Upper lobe of left lung (tissue), 6 donors: Measurements from ENCODE around the gene LDLRAD3. TPM values are rescaled to one million over a fixed set of nuclear protein-coding genes. Genes with fewer than 3 reads are reported as not detected.
A peak's percentile ranks its signal among the peaks of the same experiment; 100 is the strongest.

Experiments
- ATAC-seq, 2 donors: fragments of 200-7000 bp; cut with Tn5 transposase; one replicate each; pipeline ENCODE4 v1.9.1; 2022; ENCODE audit warnings: mild to moderate bottlenecking in 2 of 2, moderate library complexity in 2 of 2; ENCODE audit not compliant: low FRiP score in 2 of 2
- DNase-seq, 2 donors: peaks; one replicate each; pipeline ENCODE4 v3.0.0-alpha.2; 2019 to 2020
- H3K27ac ChIP-seq, 4 donors: fragments of 200-600 bp; sonication (generic); one replicate each; pipeline ENCODE4 v1.5.1; 2016 to 2019
- H3K27me3 ChIP-seq, 4 donors: fragments of 200-600 bp; sonication (generic); one replicate each; pipeline ENCODE4 v1.5.1; 2017 to 2019
- H3K36me3 ChIP-seq, 4 donors: fragments of 200-600 bp; sonication (generic); one replicate each; pipeline ENCODE4 v1.5.1; 2016 to 2019
- H3K4me1 ChIP-seq, 4 donors: fragments of 200-600 bp; sonication (generic); one replicate each; pipeline ENCODE4 v1.5.1; 2018 to 2019
- H3K4me3 ChIP-seq, 4 donors: fragments of 200-600 bp; sonication (generic); one replicate each; pipeline ENCODE4 v1.5.1; 2017 to 2019; ENCODE audit warnings: mild to moderate bottlenecking in 2 of 4, moderate library complexity in 1 of 4
- H3K9me3 ChIP-seq, 4 donors: fragments of 200-600 bp; sonication (generic); one replicate each; pipeline ENCODE4 v1.5.1; 2018 to 2019
- EP300 ChIP-seq, 4 donors: sonication (generic); formaldehyde crosslinking; IDR thresholded peaks; one replicate each; pipeline ENCODE4 v1.5.1; 2017; ENCODE audit warnings: antibody characterized with exemption in 4 of 4, control low read depth in 2 of 4
- POLR2A ChIP-seq, 4 donors: fragments of 450-650 bp; IDR thresholded peaks; one replicate each; pipeline ENCODE4 v1.5.1; 2016 to 2017; ENCODE audit warnings: antibody characterized with exemption in 4 of 4, mild to moderate bottlenecking in 2 of 4
- POLR2AphosphoS5 ChIP-seq, 2 donors: sonication (generic); formaldehyde crosslinking; IDR thresholded peaks; one replicate each; pipeline ENCODE4 v1.5.1; 2017; ENCODE audit warnings: antibody characterized with exemption in 2 of 2
- WGBS, 2 donors: methylation state at CpG; one replicate each; pipeline ENCODE4 v1.1.5; 2017 to 2018; 5-methylcytosine and 5-hydroxymethylcytosine counted together
- total RNA-seq, 6 donors: library from RNA; depleted of rRNA in 4 of 6; stranded (reverse); fragments of >200 nt in 4 of 6; gene quantifications; one replicate each; pipeline versions ENCODE4 v1.1.0 to v1.2.1, GENCODE V29; 2016 to 2021
- TF ChIP-seq, protein P1 (sequence below), 6 experiments: fragments of 450-650 bp in 4 of 6; fragments of 200-600 bp in 2 of 6; sonication (generic) in 2 of 6; IDR thresholded peaks; one replicate each; pipeline ENCODE4 v1.5.1; 2016 to 2019; ENCODE audit warnings: antibody characterized with exemption in 6 of 6
- donor health status: DM: no; HTN: no; CAD: no; lungs with moderate emphysema.
- donor health status: DM: no; HTN: yes; CAD: no; lungs with severe emphysema.

LDLRAD3 gene
- total RNA-seq, 6 donors from 2014 or later, result 4.4 to 16.8 (median 7.4) TPM

DNA sequence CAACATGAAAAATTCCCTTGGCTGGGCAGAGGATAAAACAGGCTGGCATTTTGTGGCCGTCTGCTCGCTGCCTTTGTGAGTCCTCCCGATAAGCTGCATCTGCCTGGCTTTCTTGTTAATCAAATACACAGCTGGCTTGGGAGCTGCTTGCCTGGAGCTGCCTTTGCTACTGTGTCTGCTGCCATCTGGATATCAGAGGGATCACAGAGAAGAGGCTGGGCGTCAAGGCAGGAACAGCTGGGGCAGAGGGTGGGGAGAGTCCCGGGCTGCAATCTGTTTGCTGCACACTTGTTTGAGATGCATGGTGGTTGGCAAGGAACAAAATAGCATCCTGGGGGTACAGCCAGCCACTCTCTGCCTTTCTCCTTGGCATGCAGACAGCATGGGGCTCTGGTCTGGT is 309.4 kb downstream of the LDLRAD3 start:
- Histone ChIP-seq H3K27me3 (no peaks in the 10 kb centered on the region), H3K27ac (no peak overlapping the region), H3K9me3 (peaks cover 0 to 5% (median 0%) of the 10 kb centered on the region in 4 donors), H3K4me3 (no peak overlapping the region), H3K36me3 (no peaks in the 10 kb centered on the region), H3K4me1 (no peaks in the 10 kb centered on the region)
- TF ChIP-seq EP300 (IDR thresholded peaks at IDR 0.05), result no peak
- TF ChIP-seq, protein P1, sequence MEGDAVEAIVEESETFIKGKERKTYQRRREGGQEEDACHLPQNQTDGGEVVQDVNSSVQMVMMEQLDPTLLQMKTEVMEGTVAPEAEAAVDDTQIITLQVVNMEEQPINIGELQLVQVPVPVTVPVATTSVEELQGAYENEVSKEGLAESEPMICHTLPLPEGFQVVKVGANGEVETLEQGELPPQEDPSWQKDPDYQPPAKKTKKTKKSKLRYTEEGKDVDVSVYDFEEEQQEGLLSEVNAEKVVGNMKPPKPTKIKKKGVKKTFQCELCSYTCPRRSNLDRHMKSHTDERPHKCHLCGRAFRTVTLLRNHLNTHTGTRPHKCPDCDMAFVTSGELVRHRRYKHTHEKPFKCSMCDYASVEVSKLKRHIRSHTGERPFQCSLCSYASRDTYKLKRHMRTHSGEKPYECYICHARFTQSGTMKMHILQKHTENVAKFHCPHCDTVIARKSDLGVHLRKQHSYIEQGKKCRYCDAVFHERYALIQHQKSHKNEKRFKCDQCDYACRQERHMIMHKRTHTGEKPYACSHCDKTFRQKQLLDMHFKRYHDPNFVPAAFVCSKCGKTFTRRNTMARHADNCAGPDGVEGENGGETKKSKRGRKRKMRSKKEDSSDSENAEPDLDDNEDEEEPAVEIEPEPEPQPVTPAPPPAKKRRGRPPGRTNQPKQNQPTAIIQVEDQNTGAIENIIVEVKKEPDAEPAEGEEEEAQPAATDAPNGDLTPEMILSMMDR (IDR thresholded peaks at IDR 0.05), result no peak
- TF ChIP-seq POLR2A (IDR thresholded peaks at IDR 0.05), result no peak
- TF ChIP-seq POLR2AphosphoS5 (IDR thresholded peaks at IDR 0.05), result no peak
- ATAC-seq (no peak), DNase-seq (no peak)
- 58 to 60% methylated on average over 5 of the region's 5 CpGs for WGBS, 2 donors

DNA sequence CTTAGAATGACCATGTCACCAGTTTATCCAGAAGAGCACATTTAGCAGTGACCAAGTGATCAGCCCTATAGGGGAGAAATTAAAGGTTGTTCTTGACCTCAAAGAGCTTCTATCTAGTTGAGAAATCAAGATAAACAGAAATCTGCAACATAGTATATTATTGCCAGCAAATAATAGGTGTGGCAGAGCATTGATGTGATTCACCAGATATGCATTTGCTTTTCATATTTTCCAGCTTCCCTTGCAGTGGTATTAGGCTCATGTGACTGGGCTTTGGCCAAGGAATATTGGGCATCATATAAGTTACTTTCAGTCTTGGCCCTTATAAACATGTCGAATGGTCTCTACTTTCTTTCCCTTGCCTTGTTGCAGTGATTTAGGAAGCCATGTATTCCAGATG is 310.9 kb downstream of the LDLRAD3 start:
- no peak overlapping the region for H3K4me3 ChIP-seq
- H3K4me1 ChIP-seq, result peaks cover 0 to 7% (median 0%) of the 10 kb centered on the region in 4 donors
- 88 to 100% methylated on average over 1 of the region's 1 CpG for WGBS, 2 donors
- no peak for TF ChIP-seq POLR2AphosphoS5 (IDR thresholded peaks at IDR 0.05)
- TF ChIP-seq, protein P1 (IDR thresholded peaks at IDR 0.05), result no peak
- TF ChIP-seq EP300 (IDR thresholded peaks at IDR 0.05), result no peak
- no peak for TF ChIP-seq POLR2A (IDR thresholded peaks at IDR 0.05)
- H3K36me3 ChIP-seq, result no peaks in the 10 kb centered on the region
- ATAC-seq, result no peak
- H3K27me3 ChIP-seq, result no peaks in the 10 kb centered on the region
- H3K27ac ChIP-seq, result no peak overlapping the region
- H3K9me3 ChIP-seq, result peaks cover 0 to 5% (median 0%) of the 10 kb centered on the region in 4 donors
- no peak for DNase-seq

DNA sequence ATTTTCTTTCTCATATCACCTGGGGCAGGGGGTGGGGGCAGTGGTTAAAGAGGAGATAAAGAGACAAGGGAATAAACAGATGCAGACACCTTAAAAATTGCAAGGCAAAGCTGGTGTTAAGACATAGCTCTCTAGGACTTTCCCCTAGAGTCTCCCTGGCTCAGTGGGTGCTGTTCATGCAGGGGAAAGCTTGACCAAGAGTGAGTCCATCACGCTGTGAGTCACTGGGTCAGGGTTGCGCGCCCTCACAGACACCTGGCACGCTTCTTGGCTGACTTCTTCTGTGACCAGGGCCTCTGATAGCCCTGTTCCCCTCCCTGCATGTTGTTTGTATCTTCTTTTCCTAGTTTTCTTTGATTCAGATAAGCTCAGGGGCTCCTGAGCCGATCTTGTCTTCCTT is 313.5 kb downstream of the LDLRAD3 start:
- no peak for ATAC-seq
- Histone ChIP-seq H3K27me3 (no peaks in the 10 kb centered on the region), H3K4me3 (no peak overlapping the region), H3K9me3 (peaks cover 0 to 5% (median 0%) of the 10 kb centered on the region in 4 donors), H3K36me3 (no peaks in the 10 kb centered on the region), H3K27ac (no peak overlapping the region), H3K4me1 (peaks cover 0 to 7% (median 0%) of the 10 kb centered on the region in 4 donors)
- TF ChIP-seq POLR2A (IDR thresholded peaks at IDR 0.05), result no peak
- TF ChIP-seq, protein P1 (IDR thresholded peaks at IDR 0.05), result no peak
- TF ChIP-seq POLR2AphosphoS5 (IDR thresholded peaks at IDR 0.05), result no peak
- no peak for TF ChIP-seq EP300 (IDR thresholded peaks at IDR 0.05)
- WGBS, 2 donors, result 54 to 68% methylated on average over 5 of the region's 5 CpGs
- DNase-seq, result no peak

DNA sequence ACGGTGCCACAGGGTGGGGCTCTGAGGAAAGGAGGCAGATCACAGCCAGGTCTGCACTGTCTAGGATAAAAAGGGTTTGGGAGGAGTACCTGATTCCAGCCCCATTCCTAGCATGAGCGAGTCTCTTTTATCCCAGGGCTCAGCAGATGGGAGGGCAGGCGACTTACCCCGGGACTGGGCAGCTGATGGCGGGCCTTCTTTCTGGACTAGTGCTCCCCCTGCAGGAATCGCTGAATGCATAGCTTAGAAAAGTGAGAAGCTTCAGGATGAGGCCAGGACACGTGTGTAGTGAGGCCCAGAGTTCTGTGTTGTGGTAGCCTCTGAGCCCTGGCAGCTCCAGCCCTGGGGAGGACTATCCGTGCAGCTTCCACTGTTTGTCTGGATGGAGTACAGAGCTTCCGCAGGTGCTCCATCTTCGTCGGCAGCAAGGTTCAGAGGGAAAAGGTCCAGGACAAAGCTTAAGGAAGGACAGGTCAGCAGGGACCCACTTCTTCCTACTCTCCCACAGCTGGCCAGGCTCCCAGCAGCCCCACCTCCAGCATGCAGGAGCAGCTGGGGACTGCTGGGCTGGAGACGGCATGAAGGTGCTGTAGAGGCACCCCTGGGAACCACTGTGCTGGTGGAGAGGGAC is 315.0 kb downstream of the LDLRAD3 start:
- peak in 1 of 2 donors; percentile 60 for DNase-seq
- Histone ChIP-seq H3K9me3 (peaks cover 0 to 5% (median 0%) of the 10 kb centered on the region in 4 donors), H3K4me1 (peaks cover 0 to 7% (median 0%) of the 10 kb centered on the region in 4 donors), H3K27me3 (no peaks in the 10 kb centered on the region), H3K4me3 (no peak overlapping the region), H3K27ac (no peak overlapping the region), H3K36me3 (no peaks in the 10 kb centered on the region)
- TF ChIP-seq POLR2AphosphoS5 (IDR thresholded peaks at IDR 0.05), result no peak
- TF ChIP-seq, protein P1 (IDR thresholded peaks at IDR 0.05), result peak in 5 of 6 experiments; percentile 30 to 64 (median 55)
- ATAC-seq, result peak; percentile 53 to 81
- 41 to 47% methylated on average over 5 to 12 of the region's 12 CpGs for WGBS, 2 donors

DNA sequence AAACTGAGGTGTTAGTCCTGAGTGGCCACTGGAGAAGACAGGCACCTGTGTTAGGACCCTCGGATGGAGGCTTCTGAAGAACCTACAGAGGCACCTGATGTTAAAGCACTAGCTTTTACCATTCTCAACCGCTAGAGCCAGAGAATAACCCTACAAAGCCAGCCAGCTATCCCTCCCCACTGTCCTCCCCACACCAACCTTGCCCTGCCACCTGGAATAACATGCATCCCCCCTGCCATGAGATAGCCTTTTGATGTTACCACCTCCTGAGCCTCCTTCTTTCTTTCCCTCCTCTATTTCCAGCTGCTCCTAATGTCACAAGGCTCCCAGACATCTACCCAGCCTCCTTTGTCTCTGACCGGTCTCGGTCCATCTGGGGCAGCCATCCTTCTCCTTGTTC is 317.2 kb downstream of the LDLRAD3 start:
- Histone ChIP-seq H3K4me1 (peaks cover 0 to 12% (median 0%) of the 10 kb centered on the region in 4 donors), H3K4me3 (no peak overlapping the region), H3K36me3 (no peaks in the 10 kb centered on the region), H3K27ac (no peak overlapping the region), H3K27me3 (no peaks in the 10 kb centered on the region), H3K9me3 (peaks cover 0 to 3% (median 0%) of the 10 kb centered on the region in 4 donors)
- no peak for ATAC-seq
- WGBS, 2 donors, result 77 to 81% methylated on average over 4 of the region's 4 CpGs
- no peak for DNase-seq
- TF ChIP-seq, protein P1 (IDR thresholded peaks at IDR 0.05), result no peak
- TF ChIP-seq EP300 (IDR thresholded peaks at IDR 0.05) (no peak), POLR2AphosphoS5 (IDR thresholded peaks at IDR 0.05) (no peak), POLR2A (IDR thresholded peaks at IDR 0.05) (no peak)
